WI38 (cell line): ENCODE measurements around the gene ANKDD1A.

Experiments used
- H3K4me3 ChIP-seq: 2 replicates; pipeline ENCODE4 v1.5.1; 2011; ENCODE audit warnings: low read depth, mild to moderate bottlenecking, control low read depth, low read length
- TF ChIP-seq, protein P1 (sequence below): IDR thresholded peaks from 2 replicates; pipeline ENCODE4 v1.5.1; 2012; ENCODE audit warnings: low read depth, mild to moderate bottlenecking, control low read depth, low read length

ANKDD1A gene

DNA sequence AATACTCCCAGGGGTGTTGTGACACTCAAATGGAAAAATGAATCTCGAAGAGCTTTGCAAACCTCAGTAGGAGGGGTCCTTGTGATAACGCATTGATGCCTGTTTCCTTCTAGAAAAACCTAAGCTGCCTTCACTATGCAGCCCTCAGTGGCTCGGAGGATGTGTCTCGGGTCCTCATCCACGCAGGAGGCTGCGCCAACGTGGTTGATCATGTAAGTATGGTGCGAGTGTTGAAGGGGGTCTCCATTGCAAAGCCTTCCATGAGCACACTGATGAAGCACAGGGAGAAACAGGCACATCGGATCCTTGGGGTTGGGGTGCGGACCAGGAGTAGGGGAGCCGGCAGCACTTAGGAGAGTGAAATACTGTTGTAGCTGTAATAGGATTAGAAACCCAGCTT lies 22.3 kb downstream of the ANKDD1A start:
- no peak overlapping the region for H3K4me3 ChIP-seq
- TF ChIP-seq, protein P1, sequence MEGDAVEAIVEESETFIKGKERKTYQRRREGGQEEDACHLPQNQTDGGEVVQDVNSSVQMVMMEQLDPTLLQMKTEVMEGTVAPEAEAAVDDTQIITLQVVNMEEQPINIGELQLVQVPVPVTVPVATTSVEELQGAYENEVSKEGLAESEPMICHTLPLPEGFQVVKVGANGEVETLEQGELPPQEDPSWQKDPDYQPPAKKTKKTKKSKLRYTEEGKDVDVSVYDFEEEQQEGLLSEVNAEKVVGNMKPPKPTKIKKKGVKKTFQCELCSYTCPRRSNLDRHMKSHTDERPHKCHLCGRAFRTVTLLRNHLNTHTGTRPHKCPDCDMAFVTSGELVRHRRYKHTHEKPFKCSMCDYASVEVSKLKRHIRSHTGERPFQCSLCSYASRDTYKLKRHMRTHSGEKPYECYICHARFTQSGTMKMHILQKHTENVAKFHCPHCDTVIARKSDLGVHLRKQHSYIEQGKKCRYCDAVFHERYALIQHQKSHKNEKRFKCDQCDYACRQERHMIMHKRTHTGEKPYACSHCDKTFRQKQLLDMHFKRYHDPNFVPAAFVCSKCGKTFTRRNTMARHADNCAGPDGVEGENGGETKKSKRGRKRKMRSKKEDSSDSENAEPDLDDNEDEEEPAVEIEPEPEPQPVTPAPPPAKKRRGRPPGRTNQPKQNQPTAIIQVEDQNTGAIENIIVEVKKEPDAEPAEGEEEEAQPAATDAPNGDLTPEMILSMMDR = no peak

GRCh38 chr15:64938192-64938591 lies 26.5 kb downstream of the ANKDD1A start:
- no peak overlapping the region for H3K4me3 ChIP-seq
- TF ChIP-seq, protein P1 = no peak

GRCh38 chr15:64942356-64942755 lies 30.7 kb downstream of the ANKDD1A start:
- TF ChIP-seq, protein P1 = no peak
- no peak overlapping the region for H3K4me3 ChIP-seq

DNA sequence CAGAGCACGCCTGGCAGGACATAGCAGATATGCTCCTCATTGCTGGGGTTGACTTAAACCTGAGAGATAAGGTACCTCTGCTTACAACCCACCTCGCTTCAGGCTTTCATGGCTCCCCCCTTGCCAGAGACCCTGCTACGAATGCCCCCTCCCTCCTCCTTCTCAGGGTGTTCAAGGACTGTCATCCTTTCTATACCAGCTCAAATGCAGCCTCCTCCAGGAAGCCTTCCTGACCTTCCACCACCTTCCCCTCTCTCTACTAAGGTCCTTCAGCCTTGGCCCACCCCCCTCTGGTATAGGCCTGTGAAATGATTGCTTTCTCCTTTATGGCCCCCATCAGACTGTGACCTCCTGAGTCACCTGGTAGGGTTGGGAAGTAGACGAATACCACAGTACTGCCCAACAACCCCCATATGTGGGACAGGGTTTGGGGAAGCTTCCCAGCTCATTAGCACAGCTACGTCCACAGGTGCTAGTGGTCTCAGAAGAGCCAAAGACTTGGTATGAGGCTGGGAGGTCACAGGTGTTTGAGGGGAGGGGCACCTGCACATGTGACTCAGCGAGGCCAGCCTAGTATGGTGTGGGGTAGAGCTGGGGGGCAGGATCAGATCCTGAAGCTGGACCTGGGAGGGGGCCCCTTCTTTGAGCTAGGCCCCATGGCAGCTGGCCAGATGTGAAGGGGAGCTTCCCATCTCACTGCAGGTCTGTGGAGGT lies 32.0 kb downstream of the ANKDD1A start:
- TF ChIP-seq, protein P1 = no peak
- no peak overlapping the region for H3K4me3 ChIP-seq

DNA sequence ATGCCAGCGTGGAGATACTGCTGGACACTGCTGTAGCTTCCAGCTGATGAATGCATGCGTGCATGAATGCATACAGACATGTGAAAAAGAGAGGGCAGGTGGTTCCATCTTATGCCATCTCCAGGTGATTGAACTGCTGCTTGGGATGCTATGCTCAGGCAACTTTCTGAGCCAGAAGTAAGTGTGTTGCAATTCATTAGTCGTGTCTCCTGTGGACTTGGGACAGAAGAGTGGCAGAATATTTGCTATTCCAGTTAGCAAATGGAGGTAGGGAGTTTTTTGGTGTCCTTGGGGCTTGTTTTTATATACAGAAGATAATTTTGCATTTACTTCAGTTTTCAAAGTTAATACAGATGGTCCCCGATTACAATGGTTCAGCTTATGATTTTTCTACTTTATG lies 33.3 kb downstream of the ANKDD1A start:
- TF ChIP-seq, protein P1 = no peak

DNA sequence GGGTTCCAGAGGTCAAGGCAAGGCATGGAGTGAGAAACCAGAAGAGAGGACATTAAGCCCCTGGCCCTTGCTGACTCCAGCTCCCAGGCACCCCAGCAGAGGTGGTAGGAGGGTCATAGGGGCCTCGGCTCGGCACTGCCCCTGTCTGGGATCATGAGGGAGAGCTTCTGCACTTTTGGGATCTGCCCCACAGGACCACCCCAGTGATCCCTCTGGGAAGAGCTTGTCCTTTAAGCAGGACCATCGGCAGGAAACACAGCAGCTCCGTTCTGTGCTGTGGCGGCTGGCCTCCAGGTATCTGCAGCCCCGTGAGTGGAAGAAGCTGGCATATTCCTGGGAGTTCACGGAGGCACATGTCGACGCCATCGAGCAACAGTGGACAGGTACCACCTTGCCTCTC lies 35.5 kb downstream of the ANKDD1A start:
- TF ChIP-seq, protein P1 = no peak
- no peak overlapping the region for H3K4me3 ChIP-seq

More for the DNA sequence above, 33.3 kb downstream of the ANKDD1A start:
- H3K4me3 ChIP-seq = no peak overlapping the region

GRCh38 chr15:64948916-64949315 lies 37.2 kb downstream of the ANKDD1A start:
- TF ChIP-seq, protein P1 = no peak
- no peak overlapping the region for H3K4me3 ChIP-seq
